HepG2 (cell line): Measurements from ENCODE around the gene TJAP1. TPM values are rescaled to one million over a fixed set of nuclear protein-coding genes. Genes with fewer than 3 reads are reported as not detected.
A peak's percentile ranks its signal among the peaks of the same experiment; 100 is the strongest.

ENCODE experiments used
- ARNT2 ChIP-seq: sonication (generic); formaldehyde crosslinking; IDR thresholded peaks from 2 replicates; pipeline ENCODE4 v1.8.0; 2022; ENCODE audit warnings: mild to moderate bottlenecking, low read depth, missing genetic modification reagents, moderate library complexity
- CAMTA2 ChIP-seq: sonication (generic); formaldehyde crosslinking; IDR thresholded peaks from 2 replicates; pipeline ENCODE4 v1.4.0; 2020; ENCODE audit warnings: mild to moderate bottlenecking, missing genetic modification reagents, borderline replicate concordance
- HIVEP1 ChIP-seq: sonication (generic); formaldehyde crosslinking; IDR thresholded peaks from 2 replicates; pipeline ENCODE4 v1.4.0; 2020; ENCODE audit warnings: mild to moderate bottlenecking, missing genetic modification reagents
- HNF1A ChIP-seq, 2 experiments: sonication (generic) in 1 of 2; formaldehyde crosslinking in 1 of 2; IDR thresholded peaks; 2 replicates each; pipeline versions ENCODE4 v1.4.0 to v1.6.1; 2016 to 2020; ENCODE audit warnings: borderline replicate concordance in 1 of 2, low read depth in 1 of 2, mild to moderate bottlenecking in 1 of 2, missing genetic modification reagents in 1 of 2
- IRX3 ChIP-seq: sonication (generic); formaldehyde crosslinking; IDR thresholded peaks from 2 replicates; pipeline ENCODE4 v1.8.1; 2023; ENCODE audit warnings: mild to moderate bottlenecking, low read depth, missing genetic modification reagents, borderline replicate concordance
- MLXIP ChIP-seq: sonication (generic); formaldehyde crosslinking; IDR thresholded peaks from 2 replicates; pipeline ENCODE4 v1.9.0; 2021; ENCODE audit warnings: missing genetic modification reagents, borderline replicate concordance
- NFYB ChIP-seq: sonication (generic); formaldehyde crosslinking; IDR thresholded peaks from 2 replicates; pipeline ENCODE4 v1.4.0; 2020; ENCODE audit warnings: missing genetic modification reagents
- NR3C1 ChIP-seq: sonication (generic); formaldehyde crosslinking; IDR thresholded peaks from 2 replicates; pipeline ENCODE4 v1.4.0; 2020; ENCODE audit warnings: missing genetic modification reagents
- RELA ChIP-seq: sonication (generic); formaldehyde crosslinking; IDR thresholded peaks from 2 replicates; pipeline ENCODE4 v1.4.0; 2020; ENCODE audit warnings: missing genetic modification reagents
- SRSF4 ChIP-seq: fragments of 200-400 bp; formaldehyde crosslinking; IDR thresholded peaks from one replicate; pipeline ENCODE4 v1.6.1; 2018; ENCODE audit warnings: mild to moderate bottlenecking, low read depth, low read length, moderate library complexity; ENCODE audit not compliant: poor library complexity, severe bottlenecking
- TCF12 ChIP-seq, 2 experiments: fragments of 450-650 bp in 1 of 2; sonication (generic) in 1 of 2; formaldehyde crosslinking in 1 of 2; IDR thresholded peaks; 2 replicates each; pipeline versions ENCODE4 v1.6.1 to v1.8.0; 2017 to 2022; ENCODE audit warnings: antibody characterized with exemption in 1 of 2, mild to moderate bottlenecking in 1 of 2, missing genetic modification reagents in 1 of 2, moderate library complexity in 1 of 2
- THAP11 ChIP-seq: IDR thresholded peaks from 2 replicates; pipeline ENCODE4 v1.6.1; 2016; ENCODE audit warnings: missing biosample characterization, missing genetic modification reagents
- ZBTB42 ChIP-seq: sonication (generic); formaldehyde crosslinking; IDR thresholded peaks from 2 replicates; pipeline ENCODE4 v1.5.0; 2020; ENCODE audit warnings: mild to moderate bottlenecking, missing genetic modification reagents
- ZFY ChIP-seq: sonication (generic); formaldehyde crosslinking; IDR thresholded peaks from 2 replicates; pipeline ENCODE4 v1.4.0; 2020; ENCODE audit warnings: missing genetic modification reagents
- ZNF317 ChIP-seq: sonication (generic); formaldehyde crosslinking; IDR thresholded peaks from 2 replicates; pipeline ENCODE4 v1.5.0; 2020; ENCODE audit warnings: mild to moderate bottlenecking, missing genetic modification reagents
- ZNF33A ChIP-seq: sonication (generic); formaldehyde crosslinking; IDR thresholded peaks from 2 replicates; pipeline ENCODE4 v1.5.1; 2020; ENCODE audit warnings: missing genetic modification reagents, mild to moderate bottlenecking, moderate library complexity, borderline replicate concordance
- ZNF350 ChIP-seq: sonication (generic); formaldehyde crosslinking; IDR thresholded peaks from 2 replicates; pipeline ENCODE4 v1.4.0; 2020; ENCODE audit warnings: mild to moderate bottlenecking, low read depth, missing genetic modification reagents, borderline replicate concordance
- ZNF567 ChIP-seq: sonication (generic); formaldehyde crosslinking; IDR thresholded peaks from 2 replicates; pipeline ENCODE4 v1.8.1; 2023; ENCODE audit warnings: mild to moderate bottlenecking, missing genetic modification reagents, borderline replicate concordance
- ZNF614 ChIP-seq: IDR thresholded peaks from 2 replicates; pipeline ENCODE4 v1.6.1; 2018; ENCODE audit warnings: missing biosample characterization, missing genetic modification reagents, inconsistent platforms, borderline replicate concordance
- ZNF703 ChIP-seq: sonication (generic); formaldehyde crosslinking; IDR thresholded peaks from 2 replicates; pipeline ENCODE4 v1.5.1; 2020; ENCODE audit warnings: missing genetic modification reagents, mild to moderate bottlenecking, moderate library complexity, borderline replicate concordance
- ZNF776 ChIP-seq: sonication (generic); formaldehyde crosslinking; IDR thresholded peaks from 2 replicates; pipeline ENCODE4 v1.4.0; 2020; ENCODE audit warnings: mild to moderate bottlenecking, missing genetic modification reagents
- polyA plus RNA-seq, 8 experiments: library from polyadenylated mRNA; depleted of rRNA in 3 of 8; stranded (reverse) in 7 of 8; unstranded in 1 of 8; fragments of >200 nt; fragmentation: Illumina TruSeq in 4 of 8; extraction: Trizol in 4 of 8; gene quantifications; 2 replicates each; pipeline versions ENCODE4 v1.2.1 to v1.2.3, GENCODE V29; 2011 to 2016; ENCODE audit warnings: low read depth in 4 of 8, missing spikeins in 1 of 8, mixed read lengths in 1 of 8; ENCODE audit not compliant: insufficient read depth in 1 of 8
- total RNA-seq, 5 experiments: library from RNA; depleted of rRNA; stranded (reverse); fragments of >200 nt; fragmentation: Illumina TruSeq; extraction: Trizol; gene quantifications; 2 replicates each; pipeline ENCODE4 v1.2.3, GENCODE V29; 2016; ENCODE audit warnings: low read depth in 1 of 5

The TJAP1 gene
- total and polyA plus RNA-seq, 2 of the 13 experiments (the other 11 are each of a cell fraction or from before 2014, with no cell fraction given): 15.7 to 41.6 TPM

- no peak for TF ChIP-seq HNF1A (IDR thresholded peaks at IDR 0.05; ENCODE audit: low read depth)
- TF ChIP-seq HNF1A (CRISPR knock-in tag; IDR thresholded peaks at IDR 0.05; ENCODE audit: borderline replicate concordance): 0 out of 2 replicates have a peak, but pooled peaks have one; percentile 46
- 0 out of 2 replicates have a peak, but pooled peaks have one; percentile 22 for TF ChIP-seq ZNF317 (CRISPR knock-in tag)
- TF ChIP-seq THAP11 (CRISPR knock-in tag): 0 out of 2 replicates have a peak, but pooled peaks have one; percentile 5
- 0 out of 2 replicates have a peak, but pooled peaks have one; percentile 1 for TF ChIP-seq ARNT2 (CRISPR knock-in tag)
- no peak for TF ChIP-seq RELA (CRISPR knock-in tag)
- peak; percentile 11; the same call in 1 of the 2 replicates for TF ChIP-seq ZNF350 (CRISPR knock-in tag)
- no peak for TF ChIP-seq ZNF614
- TF ChIP-seq CAMTA2: peak; percentile 84; the same call in 1 of the 2 replicates
- TF ChIP-seq ZNF776 (CRISPR knock-in tag): peak; percentile 39; the same call in 1 of the 2 replicates
- no peak for TF ChIP-seq MLXIP (CRISPR knock-in tag)
- no peak for TF ChIP-seq ZNF33A (CRISPR knock-in tag)
- TF ChIP-seq ZNF703 (CRISPR knock-in tag): no peak
- TF ChIP-seq NR3C1 (CRISPR knock-in tag): no peak
- TF ChIP-seq ZNF567: 0 out of 2 replicates have a peak, but pooled peaks have one; percentile 73
- 0 out of 2 replicates have a peak, but pooled peaks have one; percentile 26 for TF ChIP-seq ZFY (CRISPR knock-in tag)
- no peak for TF ChIP-seq TCF12 (IDR thresholded peaks at IDR 0.05)
- TF ChIP-seq TCF12 (CRISPR knock-in tag; IDR thresholded peaks at IDR 0.05): no peak
- no peak for TF ChIP-seq HIVEP1 (CRISPR knock-in tag)
- TF ChIP-seq IRX3 (CRISPR knock-in tag): no peak
- TF ChIP-seq SRSF4: no peak
- 0 out of 2 replicates have a peak, but pooled peaks have one; percentile 4 for TF ChIP-seq NFYB
- TF ChIP-seq ZBTB42: no peak
These were observed 41.5 kb upstream of the TJAP1 start (continued) for GRCh38 chr6:43435682-43436437.
